SK-N-SH (cell line): Measurements from ENCODE around the gene ARHGAP23.

Source experiments
- CHD2 ChIP-seq: fragments of 150-350 bp; IDR thresholded peaks from 2 replicates; pipeline ENCODE4 v1.6.1; 2018; ENCODE audit warnings: low read length; ENCODE audit not compliant: partially characterized antibody
- JUND ChIP-seq: IDR thresholded peaks from 2 replicates; pipeline ENCODE4 v1.4.0; 2012
- MAX ChIP-seq: IDR thresholded peaks from 2 replicates; pipeline ENCODE4 v1.4.0; 2012; ENCODE audit warnings: low read depth
- NFIC ChIP-seq: IDR thresholded peaks from 2 replicates; pipeline ENCODE4 v1.4.0; 2012; ENCODE audit warnings: borderline replicate concordance
- PBX3 ChIP-seq: IDR thresholded peaks from 2 replicates; pipeline ENCODE4; 2012
- POLR2AphosphoS5 ChIP-seq: IDR thresholded peaks from 2 replicates; pipeline ENCODE4 v1.6.1; 2012; ENCODE audit warnings: low read depth, low read length
- RAD21 ChIP-seq: IDR thresholded peaks from 2 replicates; pipeline ENCODE4 v1.6.1; 2012; ENCODE audit warnings: mild to moderate bottlenecking, low read length
- RCOR1 ChIP-seq: fragments of 150-350 bp; IDR thresholded peaks from 2 replicates; pipeline ENCODE4 v1.6.1; 2017; ENCODE audit warnings: antibody characterized with exemption, low read length
- RFX5 ChIP-seq: IDR thresholded peaks from 2 replicates; pipeline ENCODE4 v1.6.1; 2012; ENCODE audit warnings: mild to moderate bottlenecking, improper control_type of control experiment, low read length
- USF2 ChIP-seq: fragments of 150-350 bp; IDR thresholded peaks from 2 replicates; pipeline ENCODE4 v1.6.1; 2017; ENCODE audit warnings: antibody characterized with exemption, low read length, low read depth, borderline replicate concordance
- ZBTB33 ChIP-seq: IDR thresholded peaks from 2 replicates; pipeline ENCODE4 v1.4.0; 2012; ENCODE audit warnings: low read depth, borderline replicate concordance
- TF ChIP-seq, protein P1 (sequence below): fragments of 200-600 bp; sonication (generic); IDR thresholded peaks from 2 replicates; pipeline ENCODE4 v1.6.1; 2017; ENCODE audit warnings: antibody characterized with exemption, mild to moderate bottlenecking, moderate library complexity
- TF ChIP-seq, protein P2 (sequence below): IDR thresholded peaks from 2 replicates; pipeline ENCODE4 v1.6.1; 2012; ENCODE audit warnings: mild to moderate bottlenecking, low read depth, low read length, moderate library complexity

DNA sequence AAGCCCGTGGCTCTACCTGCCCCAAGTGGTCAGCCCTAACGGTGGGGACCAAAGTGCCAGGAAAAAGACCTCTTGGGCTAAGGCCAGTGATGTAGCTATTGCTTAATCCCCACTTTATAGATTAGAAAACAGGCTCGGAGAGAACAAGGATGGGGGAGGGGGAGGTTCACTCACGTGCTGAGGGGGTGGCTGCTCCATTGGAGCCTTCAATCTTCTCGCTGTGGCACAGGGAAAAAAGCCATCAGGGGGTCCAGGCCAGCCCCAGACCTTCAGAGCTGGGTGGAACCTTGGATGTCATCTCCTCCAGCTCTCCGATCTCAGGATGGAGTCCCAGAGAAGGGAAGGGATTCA is 131.6 kb downstream of the ARHGAP23 start:
- no peak for TF ChIP-seq POLR2AphosphoS5
- TF ChIP-seq CHD2: no peak
- TF ChIP-seq JUND: no peak
- TF ChIP-seq, protein P1, sequence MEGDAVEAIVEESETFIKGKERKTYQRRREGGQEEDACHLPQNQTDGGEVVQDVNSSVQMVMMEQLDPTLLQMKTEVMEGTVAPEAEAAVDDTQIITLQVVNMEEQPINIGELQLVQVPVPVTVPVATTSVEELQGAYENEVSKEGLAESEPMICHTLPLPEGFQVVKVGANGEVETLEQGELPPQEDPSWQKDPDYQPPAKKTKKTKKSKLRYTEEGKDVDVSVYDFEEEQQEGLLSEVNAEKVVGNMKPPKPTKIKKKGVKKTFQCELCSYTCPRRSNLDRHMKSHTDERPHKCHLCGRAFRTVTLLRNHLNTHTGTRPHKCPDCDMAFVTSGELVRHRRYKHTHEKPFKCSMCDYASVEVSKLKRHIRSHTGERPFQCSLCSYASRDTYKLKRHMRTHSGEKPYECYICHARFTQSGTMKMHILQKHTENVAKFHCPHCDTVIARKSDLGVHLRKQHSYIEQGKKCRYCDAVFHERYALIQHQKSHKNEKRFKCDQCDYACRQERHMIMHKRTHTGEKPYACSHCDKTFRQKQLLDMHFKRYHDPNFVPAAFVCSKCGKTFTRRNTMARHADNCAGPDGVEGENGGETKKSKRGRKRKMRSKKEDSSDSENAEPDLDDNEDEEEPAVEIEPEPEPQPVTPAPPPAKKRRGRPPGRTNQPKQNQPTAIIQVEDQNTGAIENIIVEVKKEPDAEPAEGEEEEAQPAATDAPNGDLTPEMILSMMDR: no peak
- TF ChIP-seq PBX3: no peak
- TF ChIP-seq, protein P2, sequence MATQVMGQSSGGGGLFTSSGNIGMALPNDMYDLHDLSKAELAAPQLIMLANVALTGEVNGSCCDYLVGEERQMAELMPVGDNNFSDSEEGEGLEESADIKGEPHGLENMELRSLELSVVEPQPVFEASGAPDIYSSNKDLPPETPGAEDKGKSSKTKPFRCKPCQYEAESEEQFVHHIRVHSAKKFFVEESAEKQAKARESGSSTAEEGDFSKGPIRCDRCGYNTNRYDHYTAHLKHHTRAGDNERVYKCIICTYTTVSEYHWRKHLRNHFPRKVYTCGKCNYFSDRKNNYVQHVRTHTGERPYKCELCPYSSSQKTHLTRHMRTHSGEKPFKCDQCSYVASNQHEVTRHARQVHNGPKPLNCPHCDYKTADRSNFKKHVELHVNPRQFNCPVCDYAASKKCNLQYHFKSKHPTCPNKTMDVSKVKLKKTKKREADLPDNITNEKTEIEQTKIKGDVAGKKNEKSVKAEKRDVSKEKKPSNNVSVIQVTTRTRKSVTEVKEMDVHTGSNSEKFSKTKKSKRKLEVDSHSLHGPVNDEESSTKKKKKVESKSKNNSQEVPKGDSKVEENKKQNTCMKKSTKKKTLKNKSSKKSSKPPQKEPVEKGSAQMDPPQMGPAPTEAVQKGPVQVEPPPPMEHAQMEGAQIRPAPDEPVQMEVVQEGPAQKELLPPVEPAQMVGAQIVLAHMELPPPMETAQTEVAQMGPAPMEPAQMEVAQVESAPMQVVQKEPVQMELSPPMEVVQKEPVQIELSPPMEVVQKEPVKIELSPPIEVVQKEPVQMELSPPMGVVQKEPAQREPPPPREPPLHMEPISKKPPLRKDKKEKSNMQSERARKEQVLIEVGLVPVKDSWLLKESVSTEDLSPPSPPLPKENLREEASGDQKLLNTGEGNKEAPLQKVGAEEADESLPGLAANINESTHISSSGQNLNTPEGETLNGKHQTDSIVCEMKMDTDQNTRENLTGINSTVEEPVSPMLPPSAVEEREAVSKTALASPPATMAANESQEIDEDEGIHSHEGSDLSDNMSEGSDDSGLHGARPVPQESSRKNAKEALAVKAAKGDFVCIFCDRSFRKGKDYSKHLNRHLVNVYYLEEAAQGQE: no peak
- no peak for TF ChIP-seq RCOR1
- no peak for TF ChIP-seq USF2
- TF ChIP-seq RAD21: no peak
- no peak for TF ChIP-seq RFX5
- no peak for TF ChIP-seq ZBTB33
- no peak for TF ChIP-seq NFIC
- no peak for TF ChIP-seq MAX
